HG03064 (cell line): ENCODE data around the gene RAPGEF4.
"Not testable (repeated sequence)": the region's sequence is repeated elsewhere in the genome, so short reads cannot be mapped to it uniquely, and the experiment has no call there.

Source experiments
- ATAC-seq: cut with Tn5 transposase; IDR thresholded peaks from one replicate; pipeline ENCODE4 v1.9.1; 2021; ENCODE audit warnings: low read depth; ENCODE audit not compliant: unreplicated experiment

The RAPGEF4 gene

GRCh38 chr2:173026479-173026878, 290.8 kb downstream of the RAPGEF4 start:
- ATAC-seq, result no peak

- no peak for ATAC-seq
Measured at GRCh38 chr2:173027181-173028128, 291.8 kb downstream of the RAPGEF4 start.

- ATAC-seq, result no peak
Measured at GRCh38 chr2:173028141-173028540, 292.5 kb downstream of the RAPGEF4 start.

GRCh38 chr2:173028671-173029070, 293.0 kb downstream of the RAPGEF4 start:
- ATAC-seq, result no peak

- ATAC-seq, result no peak
Measured at GRCh38 chr2:173030561-173031490, 295.2 kb downstream of the RAPGEF4 start.

- ATAC-seq, result no peak
Measured at GRCh38 chr2:173032032-173032431, 296.4 kb downstream of the RAPGEF4 start.

- no peak for ATAC-seq
Measured at GRCh38 chr2:173033084-173033483, 297.4 kb downstream of the RAPGEF4 start.

- ATAC-seq, result no peak
Measured at GRCh38 chr2:173034143-173034542, 298.5 kb downstream of the RAPGEF4 start.

- no peak for ATAC-seq
Measured at GRCh38 chr2:173037245-173038120, 301.8 kb downstream of the RAPGEF4 start.

- ATAC-seq, result not testable (repeated sequence)
Measured at GRCh38 chr2:173038257-173038656, 302.6 kb downstream of the RAPGEF4 start.

- ATAC-seq, result no peak
Measured at GRCh38 chr2:173040729-173041128, 305.1 kb downstream of the RAPGEF4 start.

- no peak for ATAC-seq
Measured at GRCh38 chr2:173043476-173043875, 307.8 kb downstream of the RAPGEF4 start.

GRCh38 chr2:173043897-173044519, 308.4 kb downstream of the RAPGEF4 start:
- ATAC-seq, result no peak

- no peak for ATAC-seq
Measured at GRCh38 chr2:173044686-173045085, 309.0 kb downstream of the RAPGEF4 start.

GRCh38 chr2:173045181-173045580, 309.5 kb downstream of the RAPGEF4 start:
- no peak for ATAC-seq

GRCh38 chr2:173048522-173048896, 312.9 kb downstream of the RAPGEF4 start:
- ATAC-seq, result no peak

GRCh38 chr2:173048897-173049661, 313.4 kb downstream of the RAPGEF4 start:
- peak; percentile 78 for ATAC-seq

GRCh38 chr2:173049831-173050230, 314.2 kb downstream of the RAPGEF4 start:
- ATAC-seq, result no peak

- ATAC-seq, result no peak
Measured at GRCh38 chr2:173050684-173051083, 315.0 kb downstream of the RAPGEF4 start.
